Hepatocyte (in vitro differentiated cells): ENCODE data around the gene CDCA8. TPM values are rescaled to one million over a fixed set of nuclear protein-coding genes. Genes with fewer than 3 reads are reported as not detected.
A peak's percentile ranks its signal among the peaks of the same experiment; 100 is the strongest.
"Not testable (repeated sequence)": the region's sequence is repeated elsewhere in the genome, so short reads cannot be mapped to it uniquely, and the experiment has no call there.

ENCODE experiments used
- DNase-seq: peaks from one replicate; pipeline ENCODE4 v3.0.0-alpha.2; 2016; ENCODE audit warnings: low spot score
- H2AFZ ChIP-seq: fragments of 200-600 bp; sonication (generic); 2 replicates; pipeline ENCODE4 v1.6.0; 2016; ENCODE audit warnings: antibody characterized with exemption, mild to moderate bottlenecking
- H3K27ac ChIP-seq: fragments of 200-600 bp; sonication (generic); 2 replicates; pipeline ENCODE4 v1.5.1; 2016; ENCODE audit warnings: mild to moderate bottlenecking
- H3K27me3 ChIP-seq: fragments of 200-600 bp; sonication (generic); 2 replicates; pipeline ENCODE4 v1.6.1; 2016
- H3K36me3 ChIP-seq: fragments of 200-600 bp; sonication (generic); replicated peaks from 2 replicates; pipeline ENCODE4 v1.5.1; 2016; ENCODE audit warnings: low read depth; ENCODE audit not compliant: insufficient read depth
- H3K4me1 ChIP-seq: fragments of 200-600 bp; sonication (generic); 2 replicates; pipeline ENCODE4 v1.5.1; 2016; ENCODE audit warnings: mild to moderate bottlenecking, moderate library complexity; ENCODE audit not compliant: insufficient read depth
- H3K4me2 ChIP-seq: fragments of 200-600 bp; sonication (generic); 2 replicates; pipeline ENCODE4 v1.6.0; 2016
- H3K4me3 ChIP-seq: fragments of 200-600 bp; sonication (generic); 2 replicates; pipeline ENCODE4 v1.5.1; 2016; ENCODE audit warnings: mild to moderate bottlenecking
- H3K79me2 ChIP-seq: fragments of 200-600 bp; sonication (generic); 2 replicates; pipeline ENCODE4 v1.6.0; 2017; ENCODE audit warnings: mild to moderate bottlenecking
- H3K9me2 ChIP-seq: fragments of 200-600 bp; sonication (generic); replicated peaks from 2 replicates; pipeline ENCODE4 v1.6.0; 2017; ENCODE audit warnings: mild to moderate bottlenecking; ENCODE audit not compliant: insufficient read depth
- H3K9me3 ChIP-seq: fragments of 200-600 bp; sonication (generic); 2 replicates; pipeline ENCODE4 v1.5.1; 2016; ENCODE audit warnings: low read depth, mild to moderate bottlenecking
- H4K20me1 ChIP-seq: fragments of 200-600 bp; sonication (generic); 2 replicates; pipeline ENCODE4 v1.6.0; 2016; ENCODE audit warnings: mild to moderate bottlenecking; ENCODE audit not compliant: insufficient read depth, poor library complexity, severe bottlenecking
- CTCF ChIP-seq: fragments of 200-600 bp; sonication (generic); IDR thresholded peaks from 2 replicates; pipeline ENCODE4 v1.5.1; 2016; ENCODE audit warnings: antibody characterized with exemption, mild to moderate bottlenecking; ENCODE audit not compliant: poor library complexity
- EZH2 ChIP-seq: fragments of 200-600 bp; sonication (generic); IDR thresholded peaks from 2 replicates; pipeline ENCODE4 v1.6.1; 2016; ENCODE audit warnings: antibody characterized with exemption, mild to moderate bottlenecking, borderline replicate concordance
- EZH2phosphoT487 ChIP-seq: fragments of 200-600 bp; sonication (generic); IDR thresholded peaks from one replicate; pipeline ENCODE4 v1.6.1; 2018; ENCODE audit warnings: antibody characterized with exemption, mild to moderate bottlenecking, low read depth, moderate library complexity; ENCODE audit not compliant: unreplicated experiment, severe bottlenecking
- WGBS: methylation state at CpG from one replicate; pipeline ENCODE4 v1.1.6; 2016; ENCODE audit warnings: low lambda C conversion rate; ENCODE audit errors: missing lambda C conversion rate; 5-methylcytosine and 5-hydroxymethylcytosine counted together
- polyA plus RNA-seq: library from polyadenylated mRNA; unstranded; fragments of >200 nt; fragmentation: Nextera tagmentation; extraction: Ambion mirVana; gene quantifications from 2 replicates; pipeline ENCODE4 v1.2.1, GENCODE V29; 2016
- total RNA-seq: library from RNA; depleted of rRNA; stranded (reverse); fragments of >200 nt; gene quantifications from 2 replicates; pipeline ENCODE4 v1.2.3, GENCODE V29; 2014

The CDCA8 gene
- total and polyA plus RNA-seq, 2 experiments from 2014 or later: 4.3 to 5.4 TPM

GRCh38 chr1:37677808-37678207, 14.5 kb upstream of the CDCA8 start:
- no peaks in the 10 kb centered on the region for H3K36me3 ChIP-seq
- H4K20me1 ChIP-seq: no peaks in the 10 kb centered on the region
- H3K4me3 ChIP-seq: no peak overlapping the region
- H2AFZ ChIP-seq: no peak overlapping the region
- TF ChIP-seq EZH2phosphoT487 (no peak), CTCF (no peak), EZH2 (no peak)
- H3K9me2 ChIP-seq: no peaks in the 10 kb centered on the region
- H3K4me1 ChIP-seq: peaks cover 6% of the 10 kb centered on the region
- no peak overlapping the region for H3K27ac ChIP-seq
- 87% methylated on average over 5 of the region's 5 CpGs for WGBS
- DNase-seq: no peak
- no peaks in the 10 kb centered on the region for H3K9me3 ChIP-seq
- H3K4me2 ChIP-seq: no peak overlapping the region
- H3K79me2 ChIP-seq: no peaks in the 10 kb centered on the region
- no peaks in the 10 kb centered on the region for H3K27me3 ChIP-seq

- WGBS: 99% methylated on average over 3 of the region's 3 CpGs
- DNase-seq: no peak
- Histone ChIP-seq H4K20me1 (no peaks in the 10 kb centered on the region), H2AFZ (no peak overlapping the region), H3K36me3 (no peaks in the 10 kb centered on the region), H3K9me2 (no peaks in the 10 kb centered on the region), H3K27ac (no peak overlapping the region), H3K4me2 (no peak overlapping the region), H3K27me3 (no peaks in the 10 kb centered on the region), H3K79me2 (no peaks in the 10 kb centered on the region), H3K9me3 (no peaks in the 10 kb centered on the region), H3K4me1 (peaks cover 4% of the 10 kb centered on the region), H3K4me3 (no peak overlapping the region)
- TF ChIP-seq EZH2: no peak
- TF ChIP-seq CTCF: no peak
- TF ChIP-seq EZH2phosphoT487: no peak
These were observed 11.4 kb upstream of the CDCA8 start for GRCh38 chr1:37680933-37681332.

GRCh38 chr1:37682334-37682987, 9.9 kb upstream of the CDCA8 start:
- Histone ChIP-seq H4K20me1 (no peaks in the 10 kb centered on the region), H3K4me1 (no peaks in the 10 kb centered on the region), H3K27ac (no peak overlapping the region), H3K4me2 (no peak overlapping the region), H2AFZ (no peak overlapping the region), H3K27me3 (no peaks in the 10 kb centered on the region), H3K4me3 (no peak overlapping the region), H3K9me2 (no peaks in the 10 kb centered on the region), H3K36me3 (no peaks in the 10 kb centered on the region), H3K9me3 (no peaks in the 10 kb centered on the region), H3K79me2 (no peaks in the 10 kb centered on the region)
- TF ChIP-seq EZH2phosphoT487 (no peak), CTCF (peak; percentile 96), EZH2 (no peak)
- DNase-seq: peak; percentile 79
- WGBS: 79% methylated on average over 5 of the region's 5 CpGs

GRCh38 chr1:37684182-37684581, 8.1 kb upstream of the CDCA8 start:
- H3K27me3 ChIP-seq, H3K27ac ChIP-seq, H2AFZ ChIP-seq, H4K20me1 ChIP-seq, H3K9me2 ChIP-seq, H3K4me3 ChIP-seq, DNase-seq, H3K9me3 ChIP-seq, H3K36me3 ChIP-seq, H3K4me2 ChIP-seq, H3K4me1 ChIP-seq: not testable (repeated sequence)
- WGBS: 94% methylated on average over 9 of the region's 9 CpGs
- H3K79me2 ChIP-seq: peaks cover 12% of the 10 kb centered on the region
